ENCODE results near the gene STRADA. TPM values are rescaled to one million over a fixed set of nuclear protein-coding genes. Genes with fewer than 3 reads are reported as not detected.

STRADA gene
- total and polyA plus RNA-seq, 2 experiments from 2014 or later = 18.0 to 28.8 TPM

GRCh38 chr17:63705657-63706056, 35.9 kb downstream of the STRADA start (continued):
- no peak for TF ChIP-seq CTCF (conservative IDR thresholded peaks at IDR 0.05; ENCODE audit: low read depth in 2 of 2)

- TF ChIP-seq JUNB (IDR thresholded peaks at IDR 0.05; ENCODE audit: unreplicated experiment) (no peak), EZH2phosphoT487 (IDR thresholded peaks at IDR 0.05; ENCODE audit: unreplicated experiment) (no peak), ZNF462 (CRISPR knock-in tag; IDR thresholded peaks at IDR 0.05) (no peak), ETS1 (IDR thresholded peaks at IDR 0.05) (no peak), ZNF114 (CRISPR knock-in tag; IDR thresholded peaks at IDR 0.05) (no peak), POLR2AphosphoS5 (IDR thresholded peaks at IDR 0.05; ENCODE audit: low read depth) (no peak), NANOG (IDR thresholded peaks at IDR 0.05; ENCODE audit: borderline replicate concordance) (no peak)
- Mint-ChIP-seq H3K36me3 (ENCODE audit: low read depth) (peaks cover 43% of the 10 kb centered on the region), H3K4me3 (no peak overlapping the region), H3K27me3 (ENCODE audit: insufficient read depth, low read depth, poor library complexity) (peaks cover 19% of the 10 kb centered on the region), H3K9me3 (no peaks in the 10 kb centered on the region), H3K27ac (no peak overlapping the region), H3K4me1 (peaks cover 28% of the 10 kb centered on the region)
- peaks cover 15% of the 10 kb centered on the region for H3K4me1 ChIP-seq (ENCODE audit: insufficient read depth)
- no peaks in the 10 kb centered on the region for H3F3A ChIP-seq (replicated peaks; ENCODE audit: low read depth)
- peaks cover 6% of the 10 kb centered on the region; the same call in 1 of the 2 replicates for H3K79me2 ChIP-seq (replicated peaks; ENCODE audit: insufficient read depth)
- no peak overlapping the region for H2AFZ ChIP-seq
- no peaks in the 10 kb centered on the region; the same call in 1 of the 2 replicates for H4K20me1 ChIP-seq (replicated peaks; ENCODE audit: insufficient read depth)
- no peaks in the 10 kb centered on the region for H3K36me3 ChIP-seq (ENCODE audit: insufficient read depth)
- H3K27me3 ChIP-seq (ENCODE audit: insufficient read depth) = no peaks in the 10 kb centered on the region; the same call in 1 of the 2 replicates
- no peak for DNase-seq (ENCODE audit: low spot score)
- H3K27ac ChIP-seq (ENCODE audit: low read depth) = no peak overlapping the region
- H3K9me2 ChIP-seq (ENCODE audit: insufficient read depth) = no peaks in the 10 kb centered on the region
- no peak for ATAC-seq
- no peak overlapping the region for H3K4me2 ChIP-seq
- H3K4me3 ChIP-seq = no peak overlapping the region
These were observed 36.8 kb downstream of the STRADA start for GRCh38 chr17:63704836-63705235.
